Colon (tissue), 2 donors: ENCODE data around the gene SLC5A6.
"Not testable (repeated sequence)": the region's sequence is repeated elsewhere in the genome, so short reads cannot be mapped to it uniquely, and the experiment has no call there.

Experiments used
- FAIRE-seq: peaks from 2 replicates; lab custom pipeline; 2012; peaks lifted over from hg19 to GRCh38; lab: Jason Lieb, UNC
- donor health status: control.
- donor health status: control.

The SLC5A6 gene

DNA sequence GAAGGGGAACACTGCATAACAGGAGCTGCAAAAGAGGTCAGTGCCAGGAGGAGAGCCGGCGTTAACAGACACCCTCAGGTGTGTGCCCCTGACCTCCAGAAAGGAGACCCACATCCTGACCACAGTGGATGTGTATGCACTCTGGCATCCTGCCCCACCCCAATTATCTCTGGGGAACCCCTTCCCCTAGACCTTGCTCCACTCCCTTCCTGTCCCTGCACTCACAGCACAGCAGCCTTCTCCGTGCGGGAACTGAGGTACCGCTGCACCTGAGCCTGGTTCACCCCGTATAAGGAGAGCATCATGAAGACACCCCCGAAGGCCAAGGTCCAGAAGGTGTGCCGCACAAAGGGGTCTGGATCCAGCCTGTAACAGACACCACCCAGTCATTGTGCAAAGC is 7.5 kb downstream of the SLC5A6 start:
- FAIRE-seq = no peak

DNA sequence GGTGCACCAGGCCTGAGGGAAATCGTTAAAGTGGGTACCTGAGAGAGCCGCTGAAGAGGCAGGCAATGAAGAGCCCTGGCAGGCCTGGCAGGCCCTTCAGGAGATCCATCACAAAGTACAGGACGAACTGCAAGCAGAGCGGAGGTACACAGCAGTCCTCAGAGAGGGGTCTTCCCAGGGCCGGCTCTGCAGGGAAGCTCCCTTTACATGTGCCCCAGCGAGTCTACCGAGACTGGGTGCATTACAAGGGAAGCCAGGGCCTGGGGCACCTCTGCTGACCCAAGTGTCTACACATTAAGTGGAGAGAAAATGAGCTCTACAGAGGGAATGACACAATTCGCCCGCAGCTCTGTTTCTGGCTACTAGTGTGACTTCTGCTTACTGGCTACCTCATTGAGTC is 8.3 kb downstream of the SLC5A6 start:
- no peak for FAIRE-seq

GRCh38 chr2:27202854-27203253 is 9.2 kb downstream of the SLC5A6 start:
- no peak for FAIRE-seq

DNA sequence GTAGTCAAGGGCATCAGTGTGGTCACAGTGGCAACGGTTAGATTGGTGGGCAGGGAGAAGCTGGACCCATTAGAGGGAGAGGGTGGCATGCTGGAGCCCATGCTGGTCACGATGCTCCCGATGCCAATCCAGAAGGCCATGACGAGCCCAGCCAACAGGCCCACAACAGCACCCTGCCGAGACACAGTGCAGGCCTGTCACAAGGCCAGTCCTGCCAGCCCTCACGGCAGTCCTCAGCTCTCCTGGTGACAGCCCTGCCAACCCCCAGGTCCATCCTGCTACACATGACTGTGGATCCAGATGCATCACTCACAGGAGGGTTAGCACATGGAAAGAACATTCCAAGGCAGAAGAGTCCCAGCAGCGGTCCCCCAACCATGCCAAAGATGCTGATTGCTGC is 10.4 kb downstream of the SLC5A6 start:
- FAIRE-seq = no peak

DNA sequence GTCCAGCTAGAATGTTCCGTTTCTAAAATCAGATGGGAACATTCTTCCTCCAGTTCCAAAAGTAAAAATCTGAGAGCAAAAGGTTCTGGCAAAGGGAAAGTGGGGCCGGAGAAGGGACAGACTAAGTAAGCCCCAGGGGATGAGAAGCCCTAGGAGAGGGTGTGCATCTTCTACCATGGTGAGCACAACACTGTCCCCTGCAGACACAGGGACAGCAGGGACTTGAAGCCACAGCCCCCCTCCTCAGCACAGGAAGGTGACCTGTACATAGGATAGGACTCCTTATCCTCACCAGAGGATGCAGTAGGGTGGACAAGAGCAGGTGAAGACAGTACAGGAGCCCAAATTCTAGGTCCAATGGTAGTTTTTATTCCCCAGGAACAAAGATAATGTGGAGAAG is 12.8 kb downstream of the SLC5A6 start:
- no peak for FAIRE-seq

DNA sequence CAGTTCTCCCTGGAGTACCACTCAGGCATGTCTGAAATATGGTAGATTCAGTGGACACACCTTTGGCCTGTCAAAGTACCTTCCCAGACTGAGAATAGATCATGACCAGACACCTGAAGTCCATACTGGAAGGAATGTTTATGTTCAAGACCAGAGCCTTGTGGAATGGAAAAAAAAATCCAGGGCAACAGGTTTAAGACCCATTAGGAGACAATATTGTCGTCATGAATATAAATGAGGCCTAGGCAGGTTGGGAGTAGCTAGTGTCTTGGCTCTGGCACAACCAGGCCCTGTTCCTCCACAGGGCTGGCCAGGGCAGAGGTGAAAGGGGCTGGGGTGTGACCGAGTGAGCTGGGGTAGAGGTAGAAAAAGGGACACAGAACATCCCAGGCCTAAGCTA is 13.4 kb downstream of the SLC5A6 start:
- FAIRE-seq = no peak

GRCh38 chr2:27198068-27198467 is 14.0 kb downstream of the SLC5A6 start:
- not testable (repeated sequence) for FAIRE-seq

DNA sequence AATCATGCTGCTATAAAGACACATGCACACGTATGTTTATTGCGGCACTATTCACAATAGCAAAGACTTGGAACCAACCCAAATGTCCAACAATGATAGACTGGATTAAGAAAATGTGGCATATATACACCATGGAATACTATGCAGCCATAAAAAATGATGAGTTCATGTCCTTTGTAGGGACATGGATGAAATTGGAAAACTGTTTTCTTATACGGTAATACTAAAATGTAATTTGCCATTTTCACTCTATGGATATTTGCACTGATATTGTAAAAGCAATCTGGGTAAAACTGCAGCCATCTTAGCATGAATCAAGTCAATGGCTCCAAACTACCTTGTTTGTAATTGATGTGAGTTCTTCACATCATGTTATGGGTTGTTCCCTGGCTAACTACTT is 16.3 kb downstream of the SLC5A6 start:
- not testable (repeated sequence) for FAIRE-seq

DNA sequence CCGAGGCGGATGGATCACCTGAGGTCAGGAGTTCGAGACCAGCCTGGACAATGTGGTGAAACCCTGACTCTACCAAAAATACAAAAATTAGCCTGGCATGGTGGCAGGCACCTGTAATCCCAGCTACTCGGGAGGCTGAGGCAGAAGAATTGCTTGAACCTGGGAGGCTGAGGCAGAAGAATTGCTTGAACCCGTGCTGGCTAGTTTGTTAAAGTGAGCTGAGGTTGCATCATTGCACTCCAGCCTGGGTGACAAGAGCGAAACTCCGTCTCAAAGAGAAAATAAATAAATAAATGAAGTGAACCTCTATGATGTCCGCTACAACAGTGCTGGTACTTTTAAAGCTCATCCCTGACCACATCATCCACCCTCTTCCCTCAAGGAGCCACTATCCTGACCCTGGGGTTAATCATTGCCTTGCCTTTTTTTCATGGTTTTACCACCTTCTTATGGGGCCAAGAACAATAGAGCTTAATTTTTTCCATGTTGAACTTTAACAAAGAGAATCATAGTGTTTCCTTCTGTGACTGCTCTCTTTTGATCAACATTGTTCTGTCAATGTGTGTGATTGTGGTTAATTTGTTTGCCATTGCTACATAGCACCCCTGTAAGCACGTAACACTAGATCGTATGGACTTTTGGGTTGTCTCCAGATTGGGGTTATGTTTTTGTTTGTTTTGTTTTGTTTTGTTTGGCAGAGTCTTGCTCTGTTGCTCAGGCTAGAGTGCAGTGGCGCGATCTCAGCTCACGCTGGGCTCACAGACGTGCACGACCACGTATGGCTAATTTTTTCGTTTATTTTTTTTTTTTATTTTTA is 17.3 kb downstream of the SLC5A6 start:
- no peak for FAIRE-seq

GRCh38 chr2:27191070-27191829 is 20.8 kb downstream of the SLC5A6 start:
- no peak for FAIRE-seq

DNA sequence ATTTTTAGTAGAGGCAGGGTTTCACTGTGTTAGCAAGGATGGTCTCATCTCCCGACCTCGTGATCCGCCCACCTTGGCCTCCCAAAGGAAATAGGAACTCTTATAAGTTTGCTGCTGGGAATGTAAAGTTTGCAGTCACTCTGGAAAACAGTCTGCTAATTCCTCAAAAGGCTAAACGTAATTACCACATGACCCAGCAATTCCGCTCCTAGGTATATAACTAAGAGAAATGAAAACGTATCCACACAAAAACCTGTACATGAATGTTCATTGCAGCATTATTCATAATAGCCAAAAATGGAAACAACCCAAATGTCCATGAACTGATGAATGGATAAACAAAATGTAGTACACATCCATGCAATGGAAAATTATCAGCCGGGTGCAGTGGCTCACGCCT is 22.1 kb downstream of the SLC5A6 start:
- FAIRE-seq = no peak

GRCh38 chr2:27186613-27187345 is 25.3 kb downstream of the SLC5A6 start:
- FAIRE-seq = no peak

- no peak for FAIRE-seq
Measured at GRCh38 chr2:27185331-27186026, 26.6 kb downstream of the SLC5A6 start.

- FAIRE-seq = no peak
Measured at GRCh38 chr2:27184115-27184514, 28.0 kb downstream of the SLC5A6 start.

- FAIRE-seq = no peak
Measured at GRCh38 chr2:27182346-27182745, 29.7 kb downstream of the SLC5A6 start.

DNA sequence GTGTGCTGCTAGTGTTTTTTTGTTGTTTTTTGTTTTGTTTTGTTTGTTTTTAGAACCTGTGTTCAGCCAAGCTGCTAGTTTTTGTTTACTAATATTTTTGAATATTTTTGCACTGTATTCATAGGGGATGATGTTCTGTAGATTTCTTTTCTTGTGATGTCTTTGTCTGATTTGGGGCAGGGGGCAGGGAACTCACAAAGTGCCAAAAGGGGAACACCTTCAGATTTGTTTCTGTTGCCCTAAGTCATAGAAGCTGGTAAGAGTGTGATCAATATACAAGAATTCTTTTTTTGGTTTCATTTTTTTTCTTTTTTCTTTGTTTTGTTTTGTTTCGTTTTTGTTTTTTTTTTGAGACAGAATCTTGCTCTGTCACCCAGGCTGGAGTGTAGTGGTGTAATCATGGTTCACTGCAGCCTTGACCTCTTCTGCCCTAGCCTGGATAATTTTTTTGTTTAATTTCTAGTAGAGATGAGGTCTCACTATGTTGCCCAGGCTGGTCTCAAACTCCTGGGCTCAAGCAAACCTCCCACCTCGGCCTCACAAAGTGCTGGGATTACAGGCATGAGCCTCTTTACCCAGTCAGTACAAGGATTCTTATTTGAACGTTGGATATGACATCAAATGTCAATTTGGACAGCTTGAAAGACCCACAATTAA is 32.6 kb downstream of the SLC5A6 start:
- FAIRE-seq = no peak

- FAIRE-seq = no peak
Measured at GRCh38 chr2:27178469-27178868, 33.6 kb downstream of the SLC5A6 start.

DNA sequence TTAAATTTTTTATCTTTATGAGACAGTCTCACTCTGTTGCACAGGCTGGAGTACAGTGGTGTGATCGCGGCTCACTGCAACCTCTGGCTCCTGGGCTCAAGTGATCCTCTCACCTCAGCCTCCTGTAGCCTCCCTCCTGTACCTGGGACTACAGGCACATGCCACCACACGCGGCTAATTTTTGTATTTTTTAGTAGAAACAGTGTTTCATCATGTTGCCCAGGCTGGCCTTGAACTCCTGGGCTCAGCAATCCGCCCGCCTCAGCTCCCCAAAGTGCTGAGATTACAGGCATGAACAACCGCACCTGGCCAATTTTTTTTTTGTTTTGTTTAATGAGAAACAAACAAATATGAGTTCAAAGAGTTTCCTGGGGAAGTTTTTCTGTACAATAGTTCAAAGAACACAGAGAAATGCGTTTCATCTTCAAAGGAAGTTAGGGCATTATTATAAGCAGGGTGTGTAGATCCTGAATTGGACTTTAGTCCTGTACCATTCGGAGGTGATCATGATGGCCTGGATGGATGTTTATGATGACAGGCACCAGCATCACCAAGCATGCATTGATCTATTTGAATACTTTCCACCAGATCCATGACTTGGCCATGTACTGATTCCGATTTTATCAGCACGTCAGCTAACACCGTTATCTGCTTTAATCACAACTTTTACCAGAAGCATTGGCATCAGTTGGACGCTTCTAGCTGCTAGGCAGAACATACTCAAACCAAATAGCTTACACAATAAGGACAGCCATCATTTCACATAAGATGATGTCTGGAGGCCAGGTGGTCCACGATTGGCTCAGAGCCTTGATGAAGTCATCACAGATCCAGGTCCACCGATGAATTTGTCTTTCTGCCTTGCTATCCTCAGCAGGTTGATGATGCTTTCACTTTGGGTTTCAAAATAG is 34.4 kb downstream of the SLC5A6 start:
- no peak for FAIRE-seq

DNA sequence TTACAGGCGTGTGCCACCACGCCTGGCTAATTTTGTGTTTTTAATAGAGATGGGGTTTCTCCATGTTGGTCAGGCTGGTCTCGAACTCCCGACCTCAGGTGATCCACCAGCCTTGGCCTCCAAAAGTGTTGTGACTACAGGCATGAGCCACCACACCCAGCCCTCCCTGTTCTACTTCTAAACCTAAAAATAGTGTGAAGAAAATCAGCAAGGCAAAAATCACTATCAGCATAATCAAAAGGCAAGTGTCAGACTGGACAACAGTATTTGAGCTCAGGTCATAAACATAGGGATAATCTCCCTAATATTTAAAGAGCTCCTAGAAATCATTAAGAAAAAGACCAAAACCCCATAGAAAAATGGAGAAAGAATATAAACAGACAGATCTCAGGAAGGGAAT is 36.3 kb downstream of the SLC5A6 start:
- FAIRE-seq = not testable (repeated sequence)

GRCh38 chr2:27175330-27175729 is 36.7 kb downstream of the SLC5A6 start:
- no peak for FAIRE-seq

- FAIRE-seq = no peak
Measured at GRCh38 chr2:27174638-27175037, 37.4 kb downstream of the SLC5A6 start.
